Measurements from ENCODE around the gene ALPG.
"Not testable (repeated sequence)": the region's sequence is repeated elsewhere in the genome, so short reads cannot be mapped to it uniquely, and the experiment has no call there.

ALPG gene

GRCh38 chr2:232396683-232397082 lies 10.0 kb upstream of the ALPG start:
- Histone ChIP-seq H3K4me1 (no peaks in the 10 kb centered on the region; the same call in 1 of the 2 replicates), H3K36me3 (replicated peaks) (no peaks in the 10 kb centered on the region), H3K4me3 (no peak overlapping the region), H3K27me3 (ENCODE audit: low read depth) (no peaks in the 10 kb centered on the region), H3K9me3 (no peaks in the 10 kb centered on the region)
- no peak for DNase-seq (ENCODE audit: low spot score in 2 of 2)
- in situ Hi-C loops (cut with MboI; ENCODE audit: low sequenced_read_pairs): no loop called here

DNA sequence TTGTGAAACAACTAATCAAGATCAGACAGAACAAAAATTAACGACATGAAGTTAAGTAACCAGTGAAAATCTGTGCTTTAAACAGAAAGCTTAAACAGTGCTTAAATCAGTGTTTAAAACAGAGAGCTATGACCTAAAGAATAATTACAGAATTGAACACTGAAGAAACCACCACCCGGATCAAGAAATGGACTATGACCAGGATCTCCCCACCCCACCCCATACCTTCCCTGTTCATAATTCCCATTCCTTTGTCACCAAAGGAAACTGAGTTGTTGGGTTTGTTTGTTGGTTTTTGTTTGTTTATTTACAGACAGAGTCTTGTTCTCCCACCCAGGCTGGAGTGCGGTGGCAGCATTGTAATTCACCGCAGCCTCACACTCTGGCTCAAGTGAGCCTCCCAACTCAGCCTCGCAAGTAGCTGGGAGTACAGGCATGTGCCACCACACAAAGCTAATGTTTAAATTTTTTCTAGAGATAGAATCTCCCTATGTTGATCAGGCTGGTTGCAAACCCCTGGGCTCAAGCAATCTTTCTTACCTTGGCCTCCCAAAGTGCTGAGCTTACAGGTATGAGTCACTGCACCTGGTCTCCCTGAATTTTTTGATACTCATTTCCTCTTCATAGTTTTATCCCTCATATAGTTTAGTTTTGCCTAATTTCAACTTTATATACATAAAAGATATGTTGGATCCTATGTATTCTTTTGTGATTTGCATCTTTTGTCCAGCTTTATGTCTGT lies 8.2 kb upstream of the ALPG start:
- H3K4me1 ChIP-seq: no peaks in the 10 kb centered on the region; the same call in 1 of the 2 replicates
- no peaks in the 10 kb centered on the region for H3K9me3 ChIP-seq
- H3K36me3 ChIP-seq (replicated peaks): no peaks in the 10 kb centered on the region
- in situ Hi-C loops (cut with MboI; ENCODE audit: low sequenced_read_pairs): no loop called here
- no peak for DNase-seq (ENCODE audit: low spot score in 2 of 2)
- H3K27me3 ChIP-seq (ENCODE audit: low read depth): no peaks in the 10 kb centered on the region
- no peak overlapping the region for H3K4me3 ChIP-seq

DNA sequence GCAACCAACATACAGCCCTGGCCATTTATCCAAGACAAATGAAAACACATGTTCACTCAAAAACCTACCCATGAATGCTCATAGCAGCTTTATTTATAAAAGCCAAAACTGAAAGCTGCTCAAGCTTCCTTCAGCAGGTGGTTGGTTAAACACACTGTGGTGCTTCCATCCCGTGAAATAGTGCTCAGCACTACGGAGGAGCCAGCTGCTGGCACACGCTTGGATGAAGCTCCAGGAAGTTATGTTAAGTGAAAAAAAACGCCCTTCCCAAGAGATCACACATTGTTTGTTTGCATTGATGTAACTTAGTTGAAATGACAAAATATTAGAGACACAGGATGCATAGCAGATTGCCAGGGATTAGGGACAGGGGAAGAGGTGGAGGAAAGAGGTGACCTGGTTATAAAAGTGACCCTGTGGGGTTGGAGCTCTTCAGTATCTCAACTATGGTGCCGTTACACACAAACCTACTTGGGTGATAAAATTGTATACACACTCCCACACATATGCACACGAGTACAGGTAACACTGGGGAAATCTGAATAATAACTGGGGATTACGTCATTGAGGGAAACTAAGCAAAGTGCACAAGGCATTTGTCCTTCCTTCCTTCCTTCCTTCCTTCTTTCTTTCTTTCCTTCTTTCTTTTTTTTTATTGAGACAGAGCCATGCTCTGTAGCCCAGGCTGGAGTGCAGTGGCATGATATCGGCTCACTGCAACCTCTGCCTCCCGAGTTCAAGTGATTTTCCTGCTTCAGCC lies 6.2 kb upstream of the ALPG start:
- H3K9me3 ChIP-seq: no peaks in the 10 kb centered on the region
- DNase-seq (ENCODE audit: low spot score in 2 of 2): no peak
- H3K4me3 ChIP-seq: no peak overlapping the region
- in situ Hi-C loops (cut with MboI; ENCODE audit: low sequenced_read_pairs): no loop called here
- H3K27me3 ChIP-seq (ENCODE audit: low read depth): no peaks in the 10 kb centered on the region
- H3K36me3 ChIP-seq (replicated peaks): no peaks in the 10 kb centered on the region
- H3K4me1 ChIP-seq: no peaks in the 10 kb centered on the region; the same call in 1 of the 2 replicates

DNA sequence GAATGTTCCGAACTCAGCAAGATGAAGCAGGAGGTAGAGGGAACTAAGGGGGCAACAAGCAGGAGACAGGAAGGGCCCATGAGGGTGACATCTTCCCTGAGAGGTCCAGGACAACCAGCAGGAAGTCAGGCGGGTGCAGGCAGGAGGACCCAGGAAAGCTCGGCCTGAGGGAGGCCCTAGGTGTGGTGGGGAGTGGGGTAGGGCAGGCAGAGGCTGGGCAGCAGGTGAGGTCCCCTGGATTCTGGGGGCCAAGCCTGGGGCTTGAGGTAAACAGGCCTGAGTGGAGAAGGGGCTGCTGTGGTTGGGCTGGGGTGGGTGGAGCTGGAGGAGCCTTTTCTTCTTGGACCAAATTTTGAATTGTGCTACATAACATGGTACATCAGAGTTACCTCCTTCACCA lies 4.1 kb upstream of the ALPG start:
- DNase-seq (ENCODE audit: low spot score in 2 of 2): no peak
- in situ Hi-C loops (cut with MboI; ENCODE audit: low sequenced_read_pairs): no loop called here
- Histone ChIP-seq H3K4me3 (no peak overlapping the region), H3K36me3 (replicated peaks) (no peaks in the 10 kb centered on the region), H3K4me1 (no peaks in the 10 kb centered on the region), H3K27me3 (ENCODE audit: low read depth) (no peaks in the 10 kb centered on the region), H3K9me3 (no peaks in the 10 kb centered on the region)

DNA sequence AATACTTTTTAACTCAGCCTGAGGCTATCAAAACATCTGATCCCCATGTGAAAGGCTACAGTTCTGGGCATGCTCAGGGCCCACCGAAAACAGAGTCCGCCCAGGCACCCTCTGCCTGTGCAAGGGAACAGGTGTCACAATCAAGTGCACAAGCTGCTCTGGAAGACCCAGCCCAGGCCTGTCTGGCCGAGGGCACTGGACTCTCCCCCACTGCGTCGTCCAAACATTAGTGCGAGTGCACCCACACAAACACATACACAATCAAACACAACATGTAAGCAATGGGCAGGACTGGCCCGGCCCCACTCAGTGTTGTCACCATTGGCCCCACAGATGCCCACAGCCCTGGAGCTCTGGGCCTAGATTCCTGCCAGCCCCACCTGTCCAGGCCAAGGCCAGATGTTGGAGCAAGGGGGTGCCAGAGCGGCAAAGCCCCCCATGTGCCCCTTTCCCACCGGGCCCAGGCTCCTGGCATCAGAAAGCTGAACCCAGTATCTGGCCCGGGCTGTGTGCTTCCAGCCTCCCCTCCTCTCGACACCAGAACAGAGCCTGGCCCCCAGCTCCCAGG lies 617 bp upstream of the ALPG start:
- H3K4me1 ChIP-seq: no peaks in the 10 kb centered on the region
- H3K4me3 ChIP-seq: no peak overlapping the region
- H3K9me3 ChIP-seq: no peaks in the 10 kb centered on the region
- no peaks in the 10 kb centered on the region for H3K27me3 ChIP-seq (ENCODE audit: low read depth)
- in situ Hi-C loops (cut with MboI; ENCODE audit: low sequenced_read_pairs): no loop called here
- DNase-seq (ENCODE audit: low spot score in 2 of 2): no peak
- H3K36me3 ChIP-seq (replicated peaks): no peaks in the 10 kb centered on the region

- DNase-seq (ENCODE audit: low spot score in 2 of 2); H3K27me3 ChIP-seq (ENCODE audit: low read depth); H3K4me1 ChIP-seq; H3K9me3 ChIP-seq; H3K36me3 ChIP-seq (replicated peaks); H3K4me3 ChIP-seq; in situ Hi-C loops (cut with MboI; ENCODE audit: low sequenced_read_pairs): not testable (repeated sequence)
These were observed 945 bp downstream of the ALPG start for GRCh38 chr2:232407428-232408150.

- H3K36me3 ChIP-seq (replicated peaks); H3K9me3 ChIP-seq; H3K4me1 ChIP-seq; DNase-seq (ENCODE audit: low spot score in 2 of 2); H3K27me3 ChIP-seq (ENCODE audit: low read depth); H3K4me3 ChIP-seq; in situ Hi-C loops (cut with MboI; ENCODE audit: low sequenced_read_pairs): not testable (repeated sequence)
These were observed 1.6 kb downstream of the ALPG start for GRCh38 chr2:232408269-232408668.

DNA sequence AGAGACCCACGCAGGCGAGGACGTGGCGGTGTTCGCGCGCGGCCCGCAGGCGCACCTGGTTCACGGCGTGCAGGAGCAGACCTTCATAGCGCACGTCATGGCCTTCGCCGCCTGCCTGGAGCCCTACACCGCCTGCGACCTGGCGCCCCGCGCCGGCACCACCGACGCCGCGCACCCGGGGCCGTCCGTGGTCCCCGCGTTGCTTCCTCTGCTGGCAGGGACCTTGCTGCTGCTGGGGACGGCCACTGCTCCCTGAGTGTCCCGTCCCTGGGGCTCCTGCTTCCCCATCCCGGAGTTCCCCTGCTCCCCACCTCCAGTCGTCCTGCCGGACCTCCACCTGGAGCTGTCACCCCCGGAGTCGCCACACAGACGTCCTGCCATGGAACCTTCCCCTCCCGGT lies 3.0 kb downstream of the ALPG start:
- H3K36me3 ChIP-seq (replicated peaks); in situ Hi-C loops (cut with MboI; ENCODE audit: low sequenced_read_pairs); H3K4me1 ChIP-seq; H3K4me3 ChIP-seq; H3K9me3 ChIP-seq; DNase-seq (ENCODE audit: low spot score in 2 of 2); H3K27me3 ChIP-seq (ENCODE audit: low read depth): not testable (repeated sequence)

GRCh38 chr2:232410238-232410900 lies 3.7 kb downstream of the ALPG start:
- H3K36me3 ChIP-seq (replicated peaks): no peaks in the 10 kb centered on the region
- H3K4me1 ChIP-seq: no peaks in the 10 kb centered on the region
- in situ Hi-C loops (cut with MboI; ENCODE audit: low sequenced_read_pairs): no loop called here
- DNase-seq (ENCODE audit: low spot score in 2 of 2): no peak
- no peak overlapping the region for H3K4me3 ChIP-seq
- no peaks in the 10 kb centered on the region for H3K27me3 ChIP-seq (ENCODE audit: low read depth)
- no peaks in the 10 kb centered on the region for H3K9me3 ChIP-seq

DNA sequence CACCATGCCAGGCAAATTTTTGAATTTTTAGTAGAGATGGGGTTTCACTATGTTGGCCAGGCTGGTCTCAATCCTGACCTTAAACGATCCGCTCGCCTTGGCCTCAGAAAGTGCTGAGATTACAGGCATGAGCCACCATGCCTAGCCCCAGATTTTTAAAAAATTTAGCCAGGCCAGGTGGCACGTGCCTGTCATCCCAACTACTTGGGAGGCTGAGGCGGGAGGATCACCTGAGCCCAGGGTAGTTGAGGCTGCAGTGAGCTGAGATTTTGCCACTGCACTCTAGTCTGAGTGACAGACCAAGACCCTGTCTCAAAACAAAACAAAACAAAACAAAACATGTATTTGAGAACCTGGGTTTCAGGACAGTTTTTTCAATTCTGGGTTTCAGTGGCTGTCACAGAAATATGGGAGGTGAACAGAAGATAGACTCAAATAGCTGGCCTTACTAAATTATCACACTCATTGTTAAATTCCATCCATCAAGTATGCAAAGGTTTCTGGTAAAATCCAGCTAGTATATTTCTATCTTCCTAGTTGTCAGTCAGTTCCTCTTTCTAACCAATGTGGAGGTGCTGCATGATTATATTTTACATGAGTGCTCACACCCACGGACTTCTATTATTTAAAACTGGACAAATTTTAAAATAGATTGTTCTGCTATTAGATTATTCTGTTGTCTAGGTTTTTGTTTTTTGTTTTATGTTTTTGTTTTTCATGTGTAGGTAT lies 5.4 kb downstream of the ALPG start:
- no peak for DNase-seq (ENCODE audit: low spot score in 2 of 2)
- H3K4me1 ChIP-seq: no peaks in the 10 kb centered on the region
- no peaks in the 10 kb centered on the region for H3K36me3 ChIP-seq (replicated peaks)
- H3K27me3 ChIP-seq (ENCODE audit: low read depth): no peaks in the 10 kb centered on the region
- no peak overlapping the region for H3K4me3 ChIP-seq
- in situ Hi-C loops (cut with MboI; ENCODE audit: low sequenced_read_pairs): no loop called here
- no peaks in the 10 kb centered on the region for H3K9me3 ChIP-seq

DNA sequence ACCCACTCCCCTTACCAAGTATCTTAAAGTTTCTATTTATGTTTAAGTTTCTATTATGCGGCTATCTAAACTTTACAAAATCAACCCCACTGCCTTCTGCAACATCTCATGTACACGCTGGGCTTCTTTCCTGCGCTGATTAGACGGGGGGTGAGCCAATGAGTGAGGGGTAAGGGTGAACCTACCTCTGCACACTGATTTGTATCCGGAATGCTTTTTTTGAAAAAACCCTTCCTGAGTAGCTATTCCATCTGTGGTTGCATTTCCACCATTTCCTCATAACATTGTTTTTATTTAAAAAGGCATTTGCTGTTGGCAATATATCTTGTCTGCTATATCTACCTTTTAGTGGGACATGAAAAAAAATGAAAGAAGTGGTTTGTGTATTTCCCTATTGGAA lies 6.3 kb downstream of the ALPG start:
- Histone ChIP-seq H3K36me3 (replicated peaks) (no peaks in the 10 kb centered on the region), H3K9me3 (no peaks in the 10 kb centered on the region), H3K27me3 (ENCODE audit: low read depth) (no peaks in the 10 kb centered on the region), H3K4me3 (no peak overlapping the region), H3K4me1 (no peaks in the 10 kb centered on the region)
- no peak for DNase-seq (ENCODE audit: low spot score in 2 of 2)
- in situ Hi-C loops (cut with MboI; ENCODE audit: low sequenced_read_pairs): no loop called here

DNA sequence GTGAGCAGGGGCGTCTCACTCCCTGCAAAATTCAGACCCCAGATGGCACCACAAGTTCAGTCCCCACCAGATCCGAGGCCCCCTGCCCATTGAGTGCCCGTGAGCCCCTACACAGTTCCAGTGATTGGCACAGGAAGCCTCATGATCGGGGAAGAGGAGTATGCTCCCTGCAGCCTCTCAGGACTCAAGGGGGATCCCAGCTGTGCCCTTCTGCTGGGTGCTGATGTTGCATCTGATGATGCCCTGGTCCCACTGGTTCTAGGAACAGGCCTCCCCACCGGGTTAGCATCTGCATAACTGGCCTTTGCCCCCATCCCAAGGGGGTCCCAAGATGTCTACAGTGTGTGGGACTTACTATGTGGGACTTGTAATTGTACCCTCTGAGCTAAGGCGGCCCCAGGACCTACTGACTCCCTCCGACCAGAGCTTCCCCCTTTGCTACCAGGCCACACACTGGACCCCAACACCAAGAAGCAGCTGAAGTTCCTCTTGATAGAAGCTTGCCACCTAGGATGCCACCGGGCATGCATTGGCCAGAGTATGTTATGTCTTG lies 8.6 kb downstream of the ALPG start:
- Histone ChIP-seq H3K4me1 (0 out of 2 replicates have a peak, but pooled peaks cover 3% of the 10 kb centered on the region), H3K27me3 (ENCODE audit: low read depth) (no peaks in the 10 kb centered on the region)
- in situ Hi-C loops (cut with MboI; ENCODE audit: low sequenced_read_pairs): no loop called here

More for the DNA sequence above, 8.6 kb downstream of the ALPG start:
- Histone ChIP-seq H3K36me3 (replicated peaks) (no peaks in the 10 kb centered on the region), H3K9me3 (no peaks in the 10 kb centered on the region; the same call in 1 of the 2 replicates), H3K4me3 (no peak overlapping the region)
- DNase-seq (ENCODE audit: low spot score in 2 of 2): no peak
